Brain microvascular endothelial cell (primary cell): ENCODE results near the gene PPME1.

ENCODE experiments used
- DNase-seq: peaks from one replicate; pipeline ENCODE4 v3.0.0-alpha.2; 2020
- H3K27ac ChIP-seq: fragments of 250-450 bp; sonication (Bioruptor Pico); 2 replicates; pipeline ENCODE4 v1.5.1; 2020; ENCODE audit warnings: mild to moderate bottlenecking, moderate library complexity
- H3K27me3 ChIP-seq: fragments of 250-450 bp; sonication (Bioruptor Pico); replicated peaks from 2 replicates; pipeline ENCODE4 v1.5.1; 2020; ENCODE audit warnings: mild to moderate bottlenecking
- H3K36me3 ChIP-seq: fragments of 250-450 bp; sonication (Bioruptor Pico); replicated peaks from 2 replicates; pipeline ENCODE4 v1.5.1; 2020; ENCODE audit warnings: mild to moderate bottlenecking
- H3K4me3 ChIP-seq: 2 replicates; pipeline ENCODE4 v1.5.1; 2011; ENCODE audit warnings: low read depth, mild to moderate bottlenecking, control low read depth, low read length, moderate library complexity
- CTCF ChIP-seq: IDR thresholded peaks from 2 replicates; pipeline ENCODE4 v1.5.1; 2011; ENCODE audit warnings: low read depth, mild to moderate bottlenecking, moderate library complexity, low read length, control low read depth, inconsistent platforms; ENCODE audit errors: missing control alignments
- in situ Hi-C: cut with HindIII; loops from 2 replicates; pipeline ENCODE4 v1.10.0; 2017; ENCODE audit warnings: low sequenced_read_pairs, low pct_ligation_motif_present

Gene PPME1

GRCh38 chr11:74154620-74155281, 16.3 kb upstream of the PPME1 start:
- in situ Hi-C loops, result no loop called here
- no peak for TF ChIP-seq CTCF
- no peak for DNase-seq
- no peak overlapping the region for H3K4me3 ChIP-seq
- H3K27ac ChIP-seq, result no peak overlapping the region
- no peaks in the 10 kb centered on the region for H3K27me3 ChIP-seq
- H3K36me3 ChIP-seq, result no peaks in the 10 kb centered on the region

GRCh38 chr11:74157169-74157568, 13.9 kb upstream of the PPME1 start:
- no peak overlapping the region for H3K27ac ChIP-seq
- in situ Hi-C loops, result no loop called here

GRCh38 chr11:74159642-74160041, 11.4 kb upstream of the PPME1 start:
- Histone ChIP-seq H3K27ac (no peak overlapping the region), H3K36me3 (peaks cover 3% of the 10 kb centered on the region), H3K4me3 (no peak overlapping the region), H3K27me3 (no peaks in the 10 kb centered on the region)
- in situ Hi-C loops, result no loop called here
- TF ChIP-seq CTCF, result no peak
- DNase-seq, result no peak

More at GRCh38 chr11:74157169-74157568, 13.9 kb upstream of the PPME1 start:
- H3K4me3 ChIP-seq, result no peak overlapping the region
- DNase-seq, result no peak
- no peak for TF ChIP-seq CTCF
- no peaks in the 10 kb centered on the region for H3K27me3 ChIP-seq
- H3K36me3 ChIP-seq, result no peaks in the 10 kb centered on the region

- no peak for TF ChIP-seq CTCF
- H3K4me3 ChIP-seq, result no peak overlapping the region
- no peak overlapping the region for H3K27ac ChIP-seq
- peaks cover 9% of the 10 kb centered on the region for H3K36me3 ChIP-seq
- in situ Hi-C loops, result no loop called here
- H3K27me3 ChIP-seq, result no peaks in the 10 kb centered on the region
- DNase-seq, result no peak
Observed at GRCh38 chr11:74162681-74163467, 8.2 kb upstream of the PPME1 start.

- peaks cover 12% of the 10 kb centered on the region for H3K36me3 ChIP-seq
- no peak overlapping the region for H3K4me3 ChIP-seq
- in situ Hi-C loops, result no loop called here
- no peak overlapping the region for H3K27ac ChIP-seq
- H3K27me3 ChIP-seq, result no peaks in the 10 kb centered on the region
- TF ChIP-seq CTCF, result no peak
- no peak for DNase-seq
Observed at GRCh38 chr11:74168838-74169237, 2.3 kb upstream of the PPME1 start.
